Adipocyte (in vitro differentiated cells): Measurements from ENCODE around the gene SPRR2G.
"Not testable (repeated sequence)": the region's sequence is repeated elsewhere in the genome, so short reads cannot be mapped to it uniquely, and the experiment has no call there.

Source experiments
- DNase-seq: peaks from one replicate; pipeline ENCODE4 v3.0.0-alpha.2; 2015; ENCODE audit warnings: low read depth
- H3K27me3 ChIP-seq: replicated peaks from 2 replicates; pipeline ENCODE4 v1.7.0; 2013; ENCODE audit warnings: mild to moderate bottlenecking, low read length, moderate library complexity; ENCODE audit not compliant: control insufficient read depth, insufficient read depth
- H3K36me3 ChIP-seq: 2 replicates; pipeline ENCODE4 v1.7.0; 2013; ENCODE audit warnings: low read length, mild to moderate bottlenecking, moderate library complexity; ENCODE audit not compliant: control insufficient read depth, insufficient read depth, severe bottlenecking
- H3K4me1 ChIP-seq: 2 replicates; pipeline ENCODE4 v1.7.0; 2013; ENCODE audit warnings: mild to moderate bottlenecking, low read length, moderate library complexity; ENCODE audit not compliant: control insufficient read depth, insufficient read depth
- H3K4me3 ChIP-seq: 2 replicates; pipeline ENCODE4 v1.7.0; 2013; ENCODE audit warnings: mild to moderate bottlenecking, low read length, moderate library complexity
- H3K9ac ChIP-seq: 2 replicates; pipeline ENCODE4 v1.7.0; 2013; ENCODE audit warnings: mild to moderate bottlenecking, low read length, moderate library complexity
- H3K9me3 ChIP-seq: 2 replicates; pipeline ENCODE4 v1.7.0; 2013; ENCODE audit warnings: mild to moderate bottlenecking, low read length, moderate library complexity; ENCODE audit not compliant: control insufficient read depth

The SPRR2G gene

DNA sequence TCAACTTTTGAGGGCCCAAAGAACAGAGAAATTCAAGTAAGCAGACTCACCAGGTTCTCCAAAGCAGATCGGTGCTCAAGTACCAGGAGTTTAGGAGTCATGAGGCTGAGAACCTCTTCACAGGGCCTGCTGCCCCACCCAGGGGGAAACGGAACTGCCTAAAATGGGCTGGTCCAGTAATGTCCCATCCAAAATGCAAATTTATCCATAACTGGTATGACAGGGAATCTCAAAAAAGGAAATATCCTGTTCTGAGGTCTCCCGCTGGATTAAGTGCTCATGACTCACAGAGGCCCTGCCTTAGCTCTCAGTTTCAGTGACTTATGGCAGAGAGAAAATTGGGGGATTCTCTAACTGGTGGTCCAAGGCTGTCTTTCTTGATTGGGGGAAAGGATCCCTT is 9.3 kb downstream of the SPRR2G start:
- no peak overlapping the region for H3K4me3 ChIP-seq
- H3K36me3 ChIP-seq, result no peaks in the 10 kb centered on the region
- DNase-seq, result no peak
- no peaks in the 10 kb centered on the region for H3K9me3 ChIP-seq
- H3K27me3 ChIP-seq, result no peaks in the 10 kb centered on the region
- H3K4me1 ChIP-seq, result no peaks in the 10 kb centered on the region
- H3K9ac ChIP-seq, result no peak overlapping the region

DNA sequence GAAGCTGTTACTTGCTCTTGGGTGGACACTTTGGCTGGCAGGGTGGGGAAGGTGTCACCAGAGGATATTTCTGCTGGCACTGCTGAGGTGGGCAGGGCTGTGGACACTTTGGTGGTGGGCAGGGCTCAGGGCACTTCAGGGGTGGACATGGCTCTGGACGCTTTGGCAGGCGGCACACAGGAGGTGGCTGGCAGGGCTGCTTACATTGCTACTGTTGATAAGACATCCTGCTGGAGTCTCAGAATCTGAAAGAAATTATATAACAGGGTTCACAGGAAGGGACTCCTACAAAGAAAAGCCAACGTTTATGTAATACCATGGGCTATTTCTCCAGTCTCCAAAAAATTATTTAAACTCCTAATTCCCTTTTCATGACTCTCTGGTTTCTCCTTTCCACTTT is 10.2 kb downstream of the SPRR2G start:
- no peak overlapping the region for H3K4me3 ChIP-seq
- no peak overlapping the region for H3K9ac ChIP-seq
- no peak for DNase-seq
- no peaks in the 10 kb centered on the region for H3K9me3 ChIP-seq
- H3K27me3 ChIP-seq, result no peaks in the 10 kb centered on the region
- no peaks in the 10 kb centered on the region for H3K4me1 ChIP-seq
- H3K36me3 ChIP-seq, result no peaks in the 10 kb centered on the region

DNA sequence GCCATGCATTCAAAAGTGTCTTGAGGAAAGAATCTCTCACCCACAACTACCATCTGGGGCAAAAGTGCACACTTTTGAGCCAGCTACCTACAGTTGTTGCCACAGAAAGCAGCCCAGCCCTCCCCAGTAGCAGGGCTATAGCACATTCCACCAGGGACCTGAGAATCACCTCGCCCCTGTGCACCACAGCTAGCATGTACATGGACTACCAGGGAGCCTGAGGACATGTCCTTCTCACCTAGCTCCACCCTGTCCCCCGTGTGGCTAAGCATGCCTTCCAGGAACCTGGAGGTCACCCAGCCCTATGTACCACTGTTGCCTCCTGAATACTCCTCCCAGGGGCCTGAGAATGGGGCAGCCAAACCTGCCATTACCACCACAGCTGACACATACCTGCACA is 16.9 kb downstream of the SPRR2G start:
- H3K9ac ChIP-seq, result no peak overlapping the region
- H3K4me3 ChIP-seq, result no peak overlapping the region
- no peaks in the 10 kb centered on the region for H3K4me1 ChIP-seq
- no peaks in the 10 kb centered on the region for H3K36me3 ChIP-seq
- no peaks in the 10 kb centered on the region for H3K9me3 ChIP-seq
- no peaks in the 10 kb centered on the region for H3K27me3 ChIP-seq
- DNase-seq, result no peak

DNA sequence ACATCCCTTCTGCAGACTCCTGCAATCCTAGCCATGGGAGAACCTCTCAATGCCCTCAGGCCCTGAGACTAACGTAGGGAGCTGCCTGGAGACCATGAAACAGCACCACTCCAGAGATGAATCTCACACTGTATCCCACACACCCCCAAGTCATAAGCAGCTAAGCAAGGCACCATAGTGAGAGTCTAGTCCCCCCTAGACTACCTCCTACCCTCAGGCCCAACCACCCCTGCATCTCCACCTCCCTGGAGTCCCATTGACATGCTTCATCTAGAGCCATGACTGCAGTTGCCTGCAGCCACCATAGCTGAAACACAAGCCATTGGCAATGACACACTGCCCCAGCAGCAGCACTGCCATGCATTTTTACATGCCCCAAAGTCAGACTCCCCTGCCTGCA is 17.4 kb downstream of the SPRR2G start:
- H3K27me3 ChIP-seq, result no peaks in the 10 kb centered on the region
- H3K9me3 ChIP-seq, result no peaks in the 10 kb centered on the region
- no peaks in the 10 kb centered on the region for H3K4me1 ChIP-seq
- no peak for DNase-seq
- H3K4me3 ChIP-seq, result no peak overlapping the region
- no peak overlapping the region for H3K9ac ChIP-seq
- no peaks in the 10 kb centered on the region for H3K36me3 ChIP-seq

DNA sequence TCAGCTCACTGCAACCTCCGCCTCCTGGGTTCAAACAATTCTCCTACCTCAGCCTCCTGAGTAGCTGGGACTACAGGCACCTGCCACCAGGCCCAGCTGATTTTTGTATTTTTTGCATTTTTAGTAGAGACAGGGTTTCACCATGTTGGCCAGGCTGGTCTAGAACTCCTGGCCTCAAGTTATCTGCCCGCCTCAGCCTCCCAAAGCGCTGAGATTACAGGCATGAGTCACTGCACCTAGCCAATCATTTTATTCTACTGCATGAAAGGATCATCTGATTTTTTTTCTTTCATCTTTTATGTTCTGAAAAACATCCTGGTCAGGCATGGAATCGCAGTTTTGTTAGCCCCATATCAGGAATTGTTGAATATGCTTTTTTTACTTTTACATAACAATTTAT is 22.0 kb downstream of the SPRR2G start:
- DNase-seq, H3K27me3 ChIP-seq, H3K4me3 ChIP-seq, H3K9ac ChIP-seq, H3K36me3 ChIP-seq, H3K9me3 ChIP-seq, H3K4me1 ChIP-seq: not testable (repeated sequence)

DNA sequence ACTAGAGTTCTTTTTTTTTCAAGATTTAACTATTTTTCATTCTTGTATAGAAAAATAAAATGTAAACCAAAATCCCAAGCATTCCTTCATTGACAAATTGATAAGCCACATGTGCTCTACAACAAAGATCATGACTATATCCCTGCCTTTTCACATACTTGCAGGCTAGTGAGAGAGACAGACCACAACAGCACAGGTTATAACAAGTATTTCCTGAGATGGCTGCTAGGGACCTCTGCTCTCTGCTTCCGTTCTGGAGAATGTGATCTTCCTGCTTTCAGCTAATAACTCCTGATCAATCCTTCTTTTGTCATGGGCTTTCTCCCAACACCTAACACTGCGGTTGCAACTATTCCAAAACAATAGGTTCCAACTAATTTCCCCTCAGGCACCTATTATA is 23.4 kb downstream of the SPRR2G start:
- Histone ChIP-seq H3K36me3 (no peaks in the 10 kb centered on the region), H3K27me3 (no peaks in the 10 kb centered on the region), H3K4me3 (no peak overlapping the region), H3K9ac (no peak overlapping the region), H3K4me1 (peaks cover 4% of the 10 kb centered on the region), H3K9me3 (peaks cover 9% of the 10 kb centered on the region)
- no peak for DNase-seq

DNA sequence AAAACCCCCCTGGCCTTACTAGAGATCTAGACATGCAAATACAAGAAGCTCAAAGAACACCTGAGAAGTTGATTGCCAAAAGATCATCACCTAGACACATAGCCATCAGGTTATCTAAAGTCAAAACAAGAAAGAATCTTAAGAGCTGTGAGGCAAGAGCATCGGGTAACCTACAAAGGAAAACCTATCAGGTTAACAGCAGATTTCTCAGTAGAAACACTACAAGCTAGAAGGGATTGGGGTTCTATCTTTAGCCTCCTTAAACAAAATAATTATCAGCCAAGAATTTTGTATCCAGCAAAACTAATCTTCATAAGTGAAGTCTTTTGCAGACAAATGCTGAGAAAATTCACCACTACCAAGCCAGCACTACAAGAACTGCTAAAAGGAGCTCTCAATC is 25.2 kb downstream of the SPRR2G start:
- Histone ChIP-seq H3K27me3 (no peaks in the 10 kb centered on the region), H3K4me1 (peaks cover 4% of the 10 kb centered on the region), H3K4me3 (no peak overlapping the region), H3K9ac (no peak overlapping the region), H3K9me3 (peaks cover 9% of the 10 kb centered on the region), H3K36me3 (no peaks in the 10 kb centered on the region)
- DNase-seq, result no peak

DNA sequence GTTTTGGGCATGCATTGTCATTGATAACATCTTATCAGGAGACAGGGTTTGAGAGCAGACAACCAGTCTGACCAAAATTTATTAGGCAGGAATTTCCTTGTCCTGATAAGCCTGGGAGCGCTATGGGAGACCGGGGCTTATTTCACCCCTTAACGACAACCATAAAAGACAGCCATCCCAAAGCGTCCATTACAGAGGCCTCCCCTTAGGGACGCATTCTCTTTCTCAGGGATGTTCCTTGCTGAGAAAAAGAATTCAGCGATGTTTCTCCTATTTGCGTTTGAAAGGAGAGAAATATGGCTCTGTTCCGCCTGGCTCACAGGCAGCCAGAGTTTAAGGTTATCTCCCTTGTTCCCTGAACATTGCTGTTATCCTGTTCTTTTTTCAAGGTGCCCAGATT is 26.9 kb downstream of the SPRR2G start:
- H3K9me3 ChIP-seq, H3K27me3 ChIP-seq, H3K4me1 ChIP-seq, H3K36me3 ChIP-seq, H3K4me3 ChIP-seq, DNase-seq, H3K9ac ChIP-seq: not testable (repeated sequence)

DNA sequence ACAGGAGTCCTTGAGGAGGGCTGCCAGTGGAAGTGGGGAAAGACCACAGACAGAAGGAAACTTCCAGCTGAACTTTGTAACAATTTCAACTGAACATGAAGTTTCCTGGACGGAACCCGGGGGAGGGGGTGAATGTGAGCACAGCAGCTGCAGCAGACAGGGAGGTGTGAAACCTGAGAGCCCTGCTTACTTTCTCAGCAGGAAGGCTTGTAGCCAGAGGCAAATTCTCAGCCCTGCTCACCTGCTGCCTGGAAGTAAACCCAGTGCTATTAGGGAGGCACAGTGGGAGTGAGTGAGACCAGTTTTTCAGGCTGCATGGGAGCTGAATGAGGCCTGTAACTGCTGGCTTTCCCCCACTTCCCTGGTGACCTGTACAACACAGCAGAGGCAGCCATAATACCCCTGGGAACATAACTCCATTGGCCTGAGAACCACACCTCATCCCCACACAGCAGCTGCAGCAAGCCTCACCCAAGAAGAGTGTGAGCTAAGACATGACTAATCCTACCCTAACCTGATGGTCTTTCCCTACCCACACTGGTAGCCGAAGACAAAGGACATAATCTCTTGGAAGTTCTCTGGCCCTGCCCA is 27.8 kb downstream of the SPRR2G start:
- Histone ChIP-seq H3K4me3 (no peak overlapping the region), H3K9me3 (peaks cover 9% of the 10 kb centered on the region), H3K27me3 (no peaks in the 10 kb centered on the region), H3K4me1 (peaks cover 4% of the 10 kb centered on the region), H3K9ac (no peak overlapping the region), H3K36me3 (no peaks in the 10 kb centered on the region)
- DNase-seq, result no peak

DNA sequence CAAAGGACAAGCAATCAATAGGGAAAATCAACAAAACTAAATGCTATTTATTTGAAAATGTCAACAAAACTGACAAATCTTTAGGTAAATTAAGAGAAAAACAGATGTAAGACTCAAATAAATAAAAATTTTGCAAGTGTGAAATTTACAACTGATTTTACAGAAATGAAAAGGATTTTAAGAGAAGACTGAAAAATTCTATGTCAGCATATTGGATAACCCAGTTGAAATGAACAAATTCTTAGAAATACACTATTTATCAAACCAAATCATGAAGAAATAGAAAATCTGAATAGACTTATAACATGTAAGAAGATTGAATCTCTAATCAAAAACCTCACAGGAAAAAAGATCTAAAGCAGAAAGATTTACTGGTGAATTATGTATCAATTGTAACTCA is 29.7 kb downstream of the SPRR2G start:
- no peaks in the 10 kb centered on the region for H3K27me3 ChIP-seq
- no peak for DNase-seq
- H3K4me1 ChIP-seq, result peaks cover 4% of the 10 kb centered on the region
- H3K9ac ChIP-seq, result no peak overlapping the region
- no peaks in the 10 kb centered on the region for H3K36me3 ChIP-seq
- H3K9me3 ChIP-seq, result peaks cover 5% of the 10 kb centered on the region
- H3K4me3 ChIP-seq, result no peak overlapping the region

DNA sequence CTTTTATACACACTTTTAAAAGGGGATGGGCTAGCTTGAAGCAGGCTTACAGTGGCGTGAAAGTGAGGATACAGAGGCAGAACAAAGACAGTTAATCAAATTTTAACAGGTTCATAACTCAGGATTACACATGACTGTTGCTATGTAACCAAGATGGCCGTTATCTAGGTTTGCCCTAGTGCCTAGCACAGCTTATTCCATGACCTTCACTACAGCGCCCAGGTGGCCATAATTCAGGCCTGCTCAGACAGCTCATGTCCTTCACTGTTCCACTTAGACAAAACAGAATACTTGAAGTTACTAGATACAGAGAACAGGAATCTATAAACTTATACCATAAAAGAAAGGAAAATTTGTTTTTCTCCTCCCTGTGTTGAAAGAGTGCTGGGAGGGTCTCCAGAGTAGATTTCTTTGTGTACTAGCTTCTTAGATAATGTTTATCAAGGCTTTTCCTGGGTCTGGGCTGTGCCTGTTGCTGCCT is 31.2 kb downstream of the SPRR2G start:
- no peaks in the 10 kb centered on the region for H3K36me3 ChIP-seq
- H3K9ac ChIP-seq, result no peak overlapping the region
- no peaks in the 10 kb centered on the region for H3K9me3 ChIP-seq
- H3K4me3 ChIP-seq, result no peak overlapping the region
- peaks cover 4% of the 10 kb centered on the region for H3K4me1 ChIP-seq
- H3K27me3 ChIP-seq, result peaks cover 2% of the 10 kb centered on the region
- no peak for DNase-seq

DNA sequence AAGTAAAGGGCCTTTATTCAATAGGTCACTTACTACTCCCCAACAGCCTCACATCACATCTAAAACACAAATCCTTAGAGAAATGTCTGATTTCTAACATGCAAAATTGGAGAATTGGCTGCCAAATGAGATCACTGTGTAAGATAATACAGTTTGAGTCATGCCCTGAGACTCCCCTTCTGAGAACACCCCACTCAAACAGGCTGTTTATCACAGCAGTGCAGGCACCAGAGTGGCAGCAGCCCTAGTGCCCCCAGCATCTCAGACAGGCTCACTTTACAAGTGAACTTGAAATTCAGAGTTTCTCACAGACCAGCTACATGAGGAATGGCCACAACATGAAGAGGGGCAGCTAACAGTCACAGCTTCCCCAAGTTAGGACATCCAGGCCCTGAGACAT is 35.4 kb downstream of the SPRR2G start:
- not testable (repeated sequence) for H3K9ac ChIP-seq, DNase-seq

More for the DNA sequence above, 35.4 kb downstream of the SPRR2G start:
- H3K4me1 ChIP-seq, H3K9me3 ChIP-seq, H3K36me3 ChIP-seq, H3K4me3 ChIP-seq, H3K27me3 ChIP-seq: not testable (repeated sequence)
